ENCODE measurements around the gene KCND1. TPM values are rescaled to one million over a fixed set of nuclear protein-coding genes. Genes with fewer than 3 reads are reported as not detected.
A peak's percentile ranks its signal among the peaks of the same experiment; 100 is the strongest.

Gene KCND1
- total RNA-seq, 4 donors from 2014 or later = 1.9 to 11.3 (median 3.7) TPM

- no peak for TF ChIP-seq CTCF (IDR thresholded peaks at IDR 0.05)
- DNase-seq (ENCODE audit: low spot score) (peak; percentile 52), ATAC-seq (ENCODE audit: low FRiP score) (peak; percentile 79)
Measured at GRCh38 chrX:48911412-48912182, 60.0 kb downstream of the KCND1 start, which contains the start of gene SLC35A2. TSS of gene SLC35A2 (minus strand) at chrX:48911646. CDS start at chrX:48911636, 10 bp downstream.

Small RNA genes lying within 50 kb of the gene (small RNA-seq; reads per million reads assigned to genes)
- gene RNU6-722P = not detected

Other genes starting within 250 kb of the KCND1 start
- not detected for gene GLOD5, start 210.1 kb downstream of the KCND1 start, total RNA-seq
- gene GATA1, start 185.3 kb downstream of the KCND1 start, total RNA-seq = not detected
- gene HDAC6, start 169.8 kb downstream of the KCND1 start, total RNA-seq = 10 to 100 TPM; 36.5 to 63.2 (median 54.5) TPM
- not detected for gene ERAS, start 145.3 kb downstream of the KCND1 start, total RNA-seq
- gene PCSK1N, start 136.2 kb downstream of the KCND1 start, total RNA-seq = 1 to 10 TPM in 2 of 4 donors, under 1 TPM in 1, not detected in 1; 0.93 to 2.3 (median 1.4) TPM
- gene TIMM17B, start 74.1 kb downstream of the KCND1 start, total RNA-seq = 10 to 100 TPM; 13.7 to 34.1 (median 29.4) TPM
- gene PQBP1, start 73.9 kb downstream of the KCND1 start, total RNA-seq = 10 to 100 TPM; 36.6 to 59.7 (median 55.2) TPM
- gene SLC35A2, start 60.2 kb downstream of the KCND1 start, total RNA-seq = 10 to 100 TPM; 10.2 to 22.0 (median 17.2) TPM
- 10 to 100 TPM in 2 of 4 donors, 1 to 10 TPM in 2; 9.6 to 14.0 (median 11.5) TPM for gene PIM2, start 52.8 kb downstream of the KCND1 start, total RNA-seq
- 10 to 100 TPM; 32.7 to 43.0 (median 38.3) TPM for gene OTUD5, start 14.2 kb downstream of the KCND1 start, total RNA-seq
- gene GRIPAP1, start 30.4 kb upstream of the KCND1 start, total RNA-seq = 10 to 100 TPM; 25.1 to 44.5 (median 32.2) TPM
- 100 to 1,000 TPM in 3 of 4 donors, 10 to 100 TPM in 1; 89.8 to 124 (median 116) TPM for gene TFE3, start 71.5 kb upstream of the KCND1 start, total RNA-seq
- 1 to 10 TPM; 1.1 to 3.2 (median 2.5) TPM for gene CCDC120, start 87.2 kb upstream of the KCND1 start, total RNA-seq
- gene PRAF2, start 102.2 kb upstream of the KCND1 start, total RNA-seq = 10 to 100 TPM in 3 of 4 donors, 1 to 10 TPM in 1; 7.8 to 17.3 (median 12.3) TPM
- 100 to 1,000 TPM in 3 of 4 donors, 10 to 100 TPM in 1; 90.8 to 131 (median 116) TPM for gene WDR45, start 108.0 kb upstream of the KCND1 start, total RNA-seq
- 10 to 100 TPM; 16.0 to 30.9 (median 19.6) TPM for gene GPKOW, start 151.9 kb upstream of the KCND1 start, total RNA-seq
- gene MAGIX, start 190.9 kb upstream of the KCND1 start, total RNA-seq = 1 to 10 TPM; 1.1 to 7.3 (median 3.3) TPM
- gene PLP2, start 200.1 kb upstream of the KCND1 start, total RNA-seq = 10 to 100 TPM; 26.3 to 48.0 (median 38.3) TPM
- gene PRICKLE3, start 214.5 kb upstream of the KCND1 start, total RNA-seq = 10 to 100 TPM in 2 of 4 donors, 1 to 10 TPM in 2; 5.1 to 28.1 (median 11.9) TPM
- gene SYP, start 228.3 kb upstream of the KCND1 start, total RNA-seq = 1 to 10 TPM in 3 of 4 donors, under 1 TPM in 1; 0.46 to 3.3 (median 2.2) TPM